ENCODE data around the gene TTLL4.

DNA sequence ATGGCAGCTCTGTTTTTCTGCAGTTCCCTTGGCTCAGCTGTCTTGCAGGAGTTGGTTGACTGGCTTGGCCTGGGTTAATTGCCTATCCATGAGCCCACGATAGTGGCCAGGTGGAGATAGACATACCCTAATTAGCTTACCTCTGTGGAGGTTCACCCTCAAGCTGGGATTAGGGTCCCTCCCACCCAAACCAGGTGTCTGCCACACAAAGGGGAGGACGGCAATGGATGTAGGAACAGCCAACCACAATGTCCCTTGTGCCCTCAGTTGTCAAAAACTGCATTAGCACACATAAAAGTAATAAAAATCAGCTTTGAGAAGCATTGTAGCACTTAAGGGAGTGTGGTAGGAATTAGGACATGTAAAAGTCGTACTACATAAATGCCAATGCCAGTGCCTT is 75.5 kb downstream of the TTLL4 start:
- TF ChIP-seq, protein P1, sequence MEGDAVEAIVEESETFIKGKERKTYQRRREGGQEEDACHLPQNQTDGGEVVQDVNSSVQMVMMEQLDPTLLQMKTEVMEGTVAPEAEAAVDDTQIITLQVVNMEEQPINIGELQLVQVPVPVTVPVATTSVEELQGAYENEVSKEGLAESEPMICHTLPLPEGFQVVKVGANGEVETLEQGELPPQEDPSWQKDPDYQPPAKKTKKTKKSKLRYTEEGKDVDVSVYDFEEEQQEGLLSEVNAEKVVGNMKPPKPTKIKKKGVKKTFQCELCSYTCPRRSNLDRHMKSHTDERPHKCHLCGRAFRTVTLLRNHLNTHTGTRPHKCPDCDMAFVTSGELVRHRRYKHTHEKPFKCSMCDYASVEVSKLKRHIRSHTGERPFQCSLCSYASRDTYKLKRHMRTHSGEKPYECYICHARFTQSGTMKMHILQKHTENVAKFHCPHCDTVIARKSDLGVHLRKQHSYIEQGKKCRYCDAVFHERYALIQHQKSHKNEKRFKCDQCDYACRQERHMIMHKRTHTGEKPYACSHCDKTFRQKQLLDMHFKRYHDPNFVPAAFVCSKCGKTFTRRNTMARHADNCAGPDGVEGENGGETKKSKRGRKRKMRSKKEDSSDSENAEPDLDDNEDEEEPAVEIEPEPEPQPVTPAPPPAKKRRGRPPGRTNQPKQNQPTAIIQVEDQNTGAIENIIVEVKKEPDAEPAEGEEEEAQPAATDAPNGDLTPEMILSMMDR (conservative IDR thresholded peaks at IDR 0.05), result no peak
- TF ChIP-seq ZFX (IDR thresholded peaks at IDR 0.05), result no peak
